G401 (cell line): ENCODE measurements around the gene FILIP1. TPM values are rescaled to one million over a fixed set of nuclear protein-coding genes. Genes with fewer than 3 reads are reported as not detected.
A peak's percentile ranks its signal among the peaks of the same experiment; 100 is the strongest.

Source experiments
- DNase-seq: peaks from one replicate; pipeline ENCODE4 v3.0.0-alpha.2; 2015; ENCODE audit warnings: low spot score
- in situ Hi-C: cut with HindIII; loops from 2 replicates; pipeline ENCODE4 v1.10.0; 2016; ENCODE audit warnings: low sequenced_read_pairs, mixed read lengths
- total RNA-seq: library from RNA; depleted of rRNA; stranded (reverse); fragments of >200 nt; shearing (Covaris generic); gene quantifications from 2 replicates; pipeline ENCODE4 v1.2.3, GENCODE V29; 2014

The FILIP1 gene
- total RNA-seq, 1 experiment from 2014 or later, result not detected

DNA sequence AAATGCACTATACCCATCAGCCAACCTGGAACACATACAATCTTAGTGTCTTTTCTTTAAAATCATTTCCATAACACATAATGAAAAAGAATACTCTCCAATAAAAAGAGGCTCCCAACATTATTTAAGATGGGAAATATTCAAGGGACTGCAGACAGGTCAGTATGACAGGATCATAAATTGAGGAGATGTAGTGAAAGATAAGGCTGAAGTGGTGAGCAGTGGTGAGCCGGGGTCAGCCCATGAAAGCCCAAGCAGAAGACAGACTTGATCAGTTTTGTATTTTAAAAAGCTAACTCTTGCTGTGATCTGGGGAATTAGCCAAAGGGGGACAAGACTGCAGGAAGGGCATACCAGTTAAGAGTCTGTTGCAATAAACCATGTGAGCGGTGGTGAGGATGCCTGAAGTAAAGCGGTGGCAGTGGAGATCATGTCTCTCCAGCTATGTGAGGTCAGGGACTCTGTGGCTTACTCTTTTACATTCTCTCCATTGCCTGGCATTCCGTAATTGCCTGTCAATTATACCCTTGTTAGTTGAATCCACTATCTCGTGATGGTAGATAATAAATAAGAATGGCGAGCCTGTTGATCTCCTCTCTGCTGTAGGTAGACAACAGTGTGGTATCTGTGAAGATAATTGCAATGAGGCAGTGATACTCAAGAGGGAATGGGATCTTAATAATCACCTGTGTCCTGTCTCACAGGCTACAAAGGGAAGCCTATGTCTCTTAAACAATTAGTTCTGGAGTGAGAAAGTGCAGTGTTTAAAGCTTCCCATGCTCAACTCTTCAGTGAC, 97.4 kb downstream of the FILIP1 start:
- in situ Hi-C loops, result no loop called here
- no peak for DNase-seq

DNA sequence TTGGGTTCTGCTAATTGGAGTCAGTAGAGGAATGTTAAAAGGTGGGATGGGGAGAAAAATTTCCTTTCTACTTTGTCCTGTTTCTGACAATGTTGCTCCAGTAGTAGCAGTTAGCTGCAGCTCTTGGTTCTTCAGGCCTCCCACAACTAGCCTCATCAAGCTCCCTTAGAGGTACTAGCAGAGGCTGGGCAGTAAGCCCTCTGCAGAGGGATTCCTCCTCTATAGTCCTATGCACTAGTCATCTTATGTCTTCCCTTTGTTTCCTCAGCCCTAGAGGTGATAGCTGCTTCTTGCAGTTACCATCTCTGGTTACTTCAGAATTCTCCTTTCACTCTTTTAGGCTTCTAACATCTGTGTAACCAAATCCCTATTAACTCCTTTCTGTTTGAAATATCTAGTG, 99.8 kb downstream of the FILIP1 start:
- DNase-seq, result no peak

GRCh38 chr6:75391276-75391675, 102.3 kb downstream of the FILIP1 start:
- in situ Hi-C loops, result no loop called here
- DNase-seq, result no peak

More for the DNA sequence above, 99.8 kb downstream of the FILIP1 start:
- in situ Hi-C loops, result no loop called here

DNA sequence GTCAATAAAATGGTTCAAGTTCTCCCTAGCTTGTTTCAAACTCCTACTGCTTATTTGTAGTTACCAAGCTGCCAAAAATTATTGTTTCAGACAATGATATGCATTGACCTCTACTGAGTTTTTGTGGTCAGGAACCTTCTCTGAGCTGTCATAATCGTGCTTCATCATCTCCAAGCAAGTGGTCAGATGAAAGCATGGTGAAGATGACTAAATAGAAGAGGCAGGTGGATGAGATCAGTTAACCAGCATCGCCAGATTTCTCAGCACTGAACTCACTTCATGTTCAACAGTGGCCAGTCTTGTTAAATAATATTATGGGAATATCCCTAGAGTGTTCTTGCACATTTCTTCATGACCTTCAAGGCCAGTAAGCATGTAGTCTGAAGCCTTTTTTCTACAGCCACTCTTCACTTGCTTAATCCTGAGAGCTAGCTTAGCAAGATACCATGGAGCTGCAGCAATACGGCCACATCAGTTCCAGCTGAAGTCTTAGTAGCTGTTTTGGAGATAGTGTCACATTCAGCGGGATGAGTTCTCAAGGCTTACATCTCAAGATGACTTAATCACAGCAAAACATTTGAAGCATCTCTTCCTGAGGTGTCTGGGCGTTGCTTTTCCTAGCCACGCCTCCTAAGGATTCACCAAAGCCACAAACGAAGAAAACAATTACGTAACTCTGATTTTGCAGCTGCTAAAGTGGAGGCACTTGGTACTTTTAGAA, 107.4 kb downstream of the FILIP1 start:
- no peak for DNase-seq
- in situ Hi-C loops, result no loop called here

DNA sequence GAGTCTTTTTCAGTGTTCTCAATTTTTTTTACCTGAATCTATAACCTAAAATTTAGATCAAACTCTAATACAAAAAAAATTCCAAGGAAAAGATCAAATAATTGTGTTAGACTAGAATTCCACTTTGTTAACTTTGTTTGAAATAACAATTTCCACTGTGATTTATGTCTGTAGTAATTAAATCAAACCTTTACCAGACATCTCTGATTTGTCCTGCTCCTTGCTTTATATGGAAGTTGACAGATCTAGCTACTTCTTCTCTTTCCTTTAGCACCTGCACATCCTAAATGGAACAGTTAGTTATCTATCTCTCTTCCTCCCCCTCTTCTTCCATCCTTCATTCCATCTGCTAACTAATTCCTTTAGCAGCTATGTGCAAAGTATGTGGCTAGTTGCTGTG, 109.5 kb downstream of the FILIP1 start:
- in situ Hi-C loops, result no loop called here
- DNase-seq, result no peak

DNA sequence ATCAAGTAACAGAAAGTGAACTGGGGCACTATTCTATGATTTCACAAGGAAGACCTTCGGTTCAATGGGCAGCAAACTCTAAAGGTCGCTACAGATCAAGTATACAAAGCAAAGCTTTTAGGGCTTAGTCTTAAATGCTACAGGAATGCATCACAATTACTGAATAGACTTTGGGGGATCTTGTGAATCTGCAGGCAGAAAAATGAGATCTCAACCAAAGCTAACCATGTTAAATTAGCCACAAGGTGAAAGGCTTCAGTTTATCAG, 111.0 kb downstream of the FILIP1 start:
- in situ Hi-C loops, result no loop called here
- DNase-seq, result no peak

GRCh38 chr6:75381877-75382633, 111.5 kb downstream of the FILIP1 start:
- in situ Hi-C loops, result no loop called here
- DNase-seq, result no peak

DNA sequence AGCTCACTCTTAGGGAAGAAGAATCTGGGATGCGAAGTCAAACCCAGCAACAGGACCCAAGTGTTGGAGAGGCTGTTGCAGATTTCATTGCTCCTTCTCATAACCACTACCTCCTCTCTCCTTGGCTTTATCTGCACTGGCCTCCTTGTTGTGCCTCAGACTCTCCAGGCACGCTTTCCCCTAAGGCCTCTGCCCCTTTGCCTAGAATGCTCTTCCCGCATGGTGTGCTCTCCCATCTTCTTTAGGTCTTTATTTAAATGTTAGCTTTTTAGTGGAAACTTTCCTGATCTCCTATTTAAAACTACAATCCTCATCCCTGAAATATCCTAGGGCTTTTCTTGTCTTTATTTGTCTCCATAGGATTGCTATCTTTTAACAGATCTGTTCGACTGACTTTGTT, 114.1 kb downstream of the FILIP1 start:
- DNase-seq, result no peak
- in situ Hi-C loops, result no loop called here

DNA sequence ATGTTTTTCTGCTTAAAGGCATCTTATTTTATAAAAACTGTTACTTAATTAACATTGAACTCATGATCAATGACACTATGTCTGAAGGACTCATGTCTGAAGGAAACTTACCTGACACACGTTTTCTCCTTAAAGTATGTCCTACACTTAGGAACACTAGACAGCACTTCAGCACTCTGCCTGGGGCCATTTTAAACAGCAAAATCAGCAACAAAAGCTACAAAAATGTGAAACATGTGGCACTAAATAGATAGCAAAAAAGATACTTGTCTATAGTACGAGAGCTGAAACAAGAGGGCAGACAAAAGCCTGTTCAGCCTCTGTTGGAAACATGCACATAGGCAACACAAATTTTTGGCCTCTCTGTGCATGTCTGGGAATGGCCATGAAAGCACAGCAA, 115.5 kb downstream of the FILIP1 start:
- in situ Hi-C loops, result no loop called here
- DNase-seq, result no peak

GRCh38 chr6:75377386-75377785, 116.2 kb downstream of the FILIP1 start:
- no peak for DNase-seq
- in situ Hi-C loops, result no loop called here

GRCh38 chr6:75376347-75377024, 117.1 kb downstream of the FILIP1 start:
- in situ Hi-C loops, result no loop called here
- DNase-seq, result no peak

- DNase-seq, result no peak
Observed at GRCh38 chr6:75374961-75375400, 118.6 kb downstream of the FILIP1 start.

GRCh38 chr6:75372884-75373283, 120.7 kb downstream of the FILIP1 start:
- no peak for DNase-seq
- in situ Hi-C loops, result no loop called here

More at GRCh38 chr6:75374961-75375400, 118.6 kb downstream of the FILIP1 start:
- in situ Hi-C loops, result no loop called here

GRCh38 chr6:75370011-75370410, 123.6 kb downstream of the FILIP1 start:
- in situ Hi-C loops, result no loop called here
- no peak for DNase-seq

GRCh38 chr6:75368864-75369402, 124.7 kb downstream of the FILIP1 start:
- in situ Hi-C loops, result no loop called here
- DNase-seq, result no peak

GRCh38 chr6:75368151-75368779, 125.3 kb downstream of the FILIP1 start:
- in situ Hi-C loops, result no loop called here
- peak; percentile 19 for DNase-seq

GRCh38 chr6:75363304-75363703, 130.3 kb downstream of the FILIP1 start:
- in situ Hi-C loops, result no loop called here
- no peak for DNase-seq

DNA sequence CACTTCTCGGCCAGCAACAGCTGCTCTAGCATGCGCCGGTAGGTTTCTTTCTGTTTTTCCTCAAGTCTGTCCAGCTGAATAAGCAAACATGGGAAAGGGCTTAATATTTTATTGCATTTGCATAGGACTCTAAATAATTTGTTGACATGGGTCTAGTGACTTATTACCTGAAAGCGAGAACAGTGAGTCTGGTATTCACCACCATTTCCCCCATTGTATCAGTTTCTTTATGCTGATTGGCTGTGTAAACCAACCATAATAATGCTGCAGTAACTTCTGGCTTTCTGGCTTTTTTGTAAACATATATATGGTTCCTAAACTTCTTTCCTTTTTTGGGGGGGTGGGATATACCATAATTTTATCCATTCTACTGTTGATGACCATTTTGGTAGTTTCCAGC, 140.0 kb downstream of the FILIP1 start:
- in situ Hi-C loops, result no loop called here
- no peak for DNase-seq

DNA sequence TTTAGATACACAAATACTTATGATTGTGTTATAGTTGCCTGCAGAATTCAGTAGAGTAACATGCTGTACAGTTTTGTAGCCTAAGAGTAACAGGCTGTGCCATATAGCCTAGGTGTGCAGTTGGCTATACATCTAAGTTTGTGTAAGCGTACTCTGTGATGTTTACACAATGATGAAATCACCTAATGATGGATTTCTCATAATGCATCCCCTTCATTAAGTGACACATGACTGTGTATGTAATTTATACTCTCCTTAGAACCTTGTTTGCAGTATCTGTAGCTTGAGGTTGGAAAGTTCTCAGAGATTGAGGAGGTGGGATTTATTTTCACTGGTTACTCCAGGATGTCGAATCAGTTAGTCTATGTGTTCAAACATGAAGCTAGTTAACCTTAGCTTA, 142.0 kb downstream of the FILIP1 start:
- no peak for DNase-seq
- in situ Hi-C loops, result no loop called here
